HG02642 (cell line): ENCODE results near the gene RASAL3.
"Not testable (repeated sequence)": the region's sequence is repeated elsewhere in the genome, so short reads cannot be mapped to it uniquely, and the experiment has no call there.

ENCODE experiments used
- ATAC-seq: cut with Tn5 transposase; IDR thresholded peaks from one replicate; pipeline ENCODE4 v1.9.1; 2021; ENCODE audit warnings: mild to moderate bottlenecking; ENCODE audit not compliant: unreplicated experiment, poor library complexity

The RASAL3 gene

DNA sequence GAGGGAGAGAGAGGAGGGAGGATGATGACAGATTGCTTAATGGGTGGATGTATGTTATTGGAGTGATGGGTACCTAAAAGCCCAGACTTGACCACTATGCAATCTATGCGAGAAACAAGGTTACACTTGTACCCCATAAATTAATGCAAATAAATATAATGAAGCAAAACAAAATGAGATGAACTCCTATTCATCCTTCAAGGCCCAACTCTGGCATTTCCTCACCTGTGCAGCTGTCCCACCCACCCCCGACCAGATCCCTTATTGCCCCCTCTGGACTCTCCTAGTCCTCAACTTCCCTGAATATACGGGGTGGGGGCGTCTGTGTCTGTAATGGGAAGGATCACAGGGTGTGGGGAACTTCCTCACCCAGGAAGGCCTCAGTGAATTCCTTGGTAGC, 10.8 kb upstream of the RASAL3 start:
- no peak for ATAC-seq

DNA sequence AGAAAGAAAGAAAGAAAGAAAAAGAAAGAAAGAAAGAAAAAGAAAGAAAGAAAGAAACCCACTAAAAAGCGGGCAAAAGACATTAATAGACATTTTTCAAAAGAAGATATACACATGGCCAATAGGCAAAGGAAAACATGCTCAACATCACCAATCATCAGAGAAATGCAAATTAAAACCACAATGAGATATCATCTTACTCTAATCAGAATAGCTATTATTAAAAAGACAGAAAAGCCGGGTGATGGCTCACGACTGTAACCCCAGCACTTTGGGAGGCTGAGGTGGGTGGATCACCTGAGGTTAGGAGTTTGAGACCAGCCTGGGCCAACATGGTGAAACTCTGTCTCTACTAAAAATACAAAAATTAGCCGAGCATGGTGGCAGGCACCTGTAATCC, 9.5 kb upstream of the RASAL3 start:
- not testable (repeated sequence) for ATAC-seq

DNA sequence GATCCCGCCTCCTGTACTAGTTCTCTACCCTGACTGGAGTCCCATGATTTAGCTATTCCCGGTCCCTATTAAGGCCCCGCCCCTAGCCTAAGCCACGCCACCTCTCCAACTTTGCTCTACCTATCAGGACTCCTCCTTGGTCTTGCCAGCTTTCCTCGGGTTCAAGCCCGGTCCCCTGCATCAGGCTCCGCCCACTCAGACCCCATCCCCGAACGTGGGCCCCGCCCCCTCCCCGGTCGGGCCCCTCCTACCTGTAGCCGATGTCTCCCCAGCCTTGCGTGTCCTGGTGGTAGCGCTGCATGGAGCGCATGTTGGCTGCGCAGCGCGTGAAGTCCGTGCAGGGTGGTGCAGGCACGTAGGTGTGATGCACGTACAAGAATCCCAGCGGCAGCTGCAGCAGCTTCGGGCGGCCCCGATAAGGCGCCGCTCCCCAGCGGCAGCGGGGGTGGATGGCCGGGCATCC, 7.3 kb upstream of the RASAL3 start:
- no peak for ATAC-seq

DNA sequence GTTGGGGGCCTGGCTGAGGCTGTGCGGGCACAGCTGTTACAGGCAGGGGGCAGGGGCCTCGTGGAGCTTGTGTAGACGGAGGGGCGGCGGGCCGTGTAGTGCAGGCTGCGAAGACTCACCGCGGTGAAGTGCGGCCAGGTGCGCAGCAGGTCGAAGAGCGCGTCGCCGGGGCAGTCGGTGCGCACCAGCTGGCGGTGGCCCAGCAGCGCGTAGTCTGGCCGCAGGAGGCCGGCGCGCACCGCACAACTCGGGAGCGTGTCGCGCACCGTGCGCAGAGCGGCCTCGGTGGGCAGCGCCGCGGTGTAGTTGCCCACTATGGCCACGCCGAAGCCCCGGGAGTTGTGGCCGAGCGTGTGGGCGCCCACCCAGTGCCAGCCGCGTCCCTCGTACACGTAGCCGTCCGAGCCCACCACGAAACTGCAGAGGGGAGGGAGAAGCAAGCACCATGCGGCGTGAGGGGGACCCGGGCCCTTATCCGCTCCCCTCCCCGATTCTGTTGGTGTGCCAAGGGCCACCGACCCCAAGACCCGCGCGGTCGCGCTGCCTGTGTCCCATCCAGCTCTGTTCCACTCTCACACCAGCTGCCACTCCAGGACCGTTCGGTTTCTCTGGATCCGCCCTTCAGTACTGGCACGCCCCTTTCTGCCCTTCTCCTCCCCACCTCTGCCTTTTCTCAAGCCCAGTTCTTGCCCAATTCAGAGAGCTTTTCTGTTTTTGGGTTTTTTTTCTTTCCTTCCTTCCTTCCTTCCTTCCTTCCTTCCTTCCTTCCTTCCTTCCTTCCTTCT, 5.4 kb upstream of the RASAL3 start:
- ATAC-seq, result no peak

DNA sequence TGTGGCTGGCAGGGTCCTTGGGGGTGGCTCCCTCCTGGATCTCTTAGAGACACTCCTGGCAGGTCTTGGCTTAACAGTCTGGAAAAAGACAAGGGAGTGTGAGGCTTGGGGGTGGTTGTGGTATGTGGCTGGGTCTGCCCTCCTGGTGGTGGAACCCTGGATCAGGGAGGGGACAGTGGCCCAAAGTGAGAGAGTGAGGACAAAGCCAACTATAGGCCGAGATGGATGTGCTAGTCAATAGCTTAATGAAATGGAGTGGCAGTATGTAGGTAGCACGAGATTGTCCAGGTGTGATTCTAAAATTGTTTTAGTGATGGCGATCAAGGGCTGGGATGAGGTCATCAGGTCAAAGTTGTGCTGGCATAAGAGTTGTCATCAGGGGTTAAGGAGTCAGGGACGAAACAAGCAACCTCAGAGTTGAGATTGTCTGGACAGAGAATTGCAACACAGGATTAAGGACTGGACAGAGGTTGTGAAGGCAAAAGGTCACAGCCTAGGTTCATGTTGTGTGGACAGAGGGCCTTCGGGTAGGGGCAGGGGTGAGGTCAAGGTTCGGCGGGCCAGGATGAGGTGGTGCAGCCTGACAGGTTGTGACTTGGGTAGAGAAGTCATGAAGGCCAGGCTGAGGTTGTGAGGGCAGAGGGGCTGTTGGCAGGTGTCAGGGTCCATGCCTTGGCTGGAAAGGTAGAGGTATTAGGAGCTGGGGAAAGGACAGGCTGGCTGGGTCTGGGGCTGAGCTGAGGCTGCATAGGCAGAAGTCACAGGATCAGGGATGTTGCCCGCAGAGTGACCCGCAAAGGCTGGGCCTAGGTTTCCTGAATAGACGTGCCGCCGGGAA, 4.5 kb upstream of the RASAL3 start:
- no peak for ATAC-seq

DNA sequence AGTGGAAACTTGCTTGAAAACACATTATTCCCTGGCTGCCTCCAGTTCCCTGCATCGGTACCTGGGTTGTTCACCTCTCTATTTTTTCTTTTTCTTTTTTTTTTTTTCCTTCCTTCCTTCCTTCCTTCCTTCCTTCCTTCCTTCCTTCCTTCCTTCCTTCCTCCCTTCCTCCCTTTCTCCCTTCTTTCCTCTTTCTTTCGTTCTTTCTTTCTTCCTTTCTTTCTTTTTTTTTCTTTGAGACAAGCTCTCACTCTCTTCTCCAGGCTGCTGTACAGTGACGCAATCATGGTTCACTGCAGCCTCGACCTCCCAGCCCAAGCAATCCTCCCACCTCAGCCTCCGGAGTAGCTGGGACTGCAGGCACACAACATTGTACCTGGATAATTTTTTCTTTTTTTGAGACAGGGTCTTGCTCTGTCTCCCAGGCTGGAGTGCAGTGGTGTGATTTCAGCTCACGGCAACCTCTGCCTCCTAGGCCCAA, 3.4 kb upstream of the RASAL3 start:
- no peak for ATAC-seq

DNA sequence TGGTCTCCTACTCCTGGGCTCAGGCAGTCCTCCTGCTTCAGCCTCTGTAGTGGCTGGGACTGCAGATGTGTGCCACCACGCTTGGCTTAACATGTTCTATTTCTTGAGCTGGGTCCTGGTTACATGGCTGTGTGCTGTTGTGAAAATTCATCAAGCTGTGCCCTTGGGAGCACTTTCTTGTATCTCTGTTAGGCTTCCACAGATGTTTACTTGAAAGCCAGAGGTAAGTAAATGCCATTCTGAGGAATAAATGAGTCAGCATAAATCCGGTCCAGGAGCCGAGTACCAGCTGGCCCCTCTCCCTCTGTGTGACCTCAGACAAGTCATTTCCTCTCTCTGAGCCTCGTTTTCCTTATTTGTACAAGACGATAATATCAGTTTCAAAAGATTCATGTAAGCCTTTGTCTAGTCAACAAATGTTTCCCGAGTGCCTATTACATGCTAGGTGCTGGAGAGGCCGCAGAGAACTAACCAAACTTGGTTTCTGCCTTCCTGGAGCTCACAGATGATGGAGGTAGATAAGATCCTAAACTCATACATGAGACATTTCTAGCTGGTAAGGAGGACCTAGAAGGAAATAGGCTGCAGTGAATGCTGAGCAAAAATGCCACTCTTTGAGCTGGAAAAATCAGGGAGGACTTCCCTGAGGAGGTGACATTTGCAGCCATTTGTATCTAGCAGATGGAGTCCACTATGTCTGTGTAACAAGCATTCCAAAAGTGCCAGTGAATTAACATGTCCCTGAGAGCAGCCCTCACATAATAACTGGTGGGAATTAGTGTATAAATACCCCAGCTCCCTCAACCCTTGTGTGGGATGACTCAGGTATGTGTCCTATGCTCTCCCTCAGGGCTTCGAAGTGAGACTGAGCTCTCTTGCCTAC, 2.7 kb upstream of the RASAL3 start:
- ATAC-seq, result peak; percentile 55

DNA sequence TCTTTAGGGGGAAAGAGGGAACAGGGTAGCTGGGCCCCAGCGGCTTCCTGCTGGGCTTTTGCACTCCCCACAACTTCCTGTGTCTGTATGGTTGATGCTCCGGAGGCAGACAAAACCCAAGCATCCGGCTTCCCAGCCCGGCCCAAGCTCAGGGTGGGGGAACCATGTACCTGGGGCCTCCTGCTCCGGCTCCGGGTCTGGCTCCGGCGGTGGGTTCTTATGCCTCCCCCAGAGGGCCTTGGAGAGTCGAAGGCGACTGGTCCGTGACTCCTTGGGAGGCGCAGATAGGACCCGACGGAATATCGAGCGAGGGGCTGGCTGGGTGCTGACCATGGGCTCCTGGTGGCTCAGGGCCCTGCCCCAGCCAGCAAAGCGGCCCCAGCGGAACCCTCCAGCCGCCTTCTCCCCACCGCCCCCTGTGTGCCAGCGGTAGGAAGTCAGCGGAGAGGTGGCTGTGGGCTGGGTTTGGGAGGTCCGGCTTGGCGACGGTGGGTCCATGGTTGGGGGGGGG, 428 bp downstream of the RASAL3 start:
- peak; percentile 38 for ATAC-seq

DNA sequence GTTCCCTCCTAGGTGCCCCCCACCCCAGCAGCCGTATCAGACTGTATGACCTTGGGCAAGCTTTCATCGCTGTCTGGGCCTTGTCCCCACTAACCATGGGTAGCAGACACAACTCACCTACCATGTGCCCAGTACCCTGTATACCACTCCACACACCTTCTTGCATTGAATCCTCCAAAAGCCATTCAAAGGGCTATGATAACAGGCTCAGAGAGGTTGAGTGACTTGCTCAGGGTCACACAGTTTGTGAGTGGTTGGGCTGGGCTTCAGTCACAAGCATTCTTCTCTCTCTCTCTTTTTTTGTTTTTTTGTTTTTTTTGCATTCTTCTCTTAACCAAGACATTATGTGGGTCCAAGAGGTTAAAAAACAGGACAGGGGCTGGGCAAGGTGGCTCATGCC, 2.6 kb downstream of the RASAL3 start:
- ATAC-seq, result no peak

DNA sequence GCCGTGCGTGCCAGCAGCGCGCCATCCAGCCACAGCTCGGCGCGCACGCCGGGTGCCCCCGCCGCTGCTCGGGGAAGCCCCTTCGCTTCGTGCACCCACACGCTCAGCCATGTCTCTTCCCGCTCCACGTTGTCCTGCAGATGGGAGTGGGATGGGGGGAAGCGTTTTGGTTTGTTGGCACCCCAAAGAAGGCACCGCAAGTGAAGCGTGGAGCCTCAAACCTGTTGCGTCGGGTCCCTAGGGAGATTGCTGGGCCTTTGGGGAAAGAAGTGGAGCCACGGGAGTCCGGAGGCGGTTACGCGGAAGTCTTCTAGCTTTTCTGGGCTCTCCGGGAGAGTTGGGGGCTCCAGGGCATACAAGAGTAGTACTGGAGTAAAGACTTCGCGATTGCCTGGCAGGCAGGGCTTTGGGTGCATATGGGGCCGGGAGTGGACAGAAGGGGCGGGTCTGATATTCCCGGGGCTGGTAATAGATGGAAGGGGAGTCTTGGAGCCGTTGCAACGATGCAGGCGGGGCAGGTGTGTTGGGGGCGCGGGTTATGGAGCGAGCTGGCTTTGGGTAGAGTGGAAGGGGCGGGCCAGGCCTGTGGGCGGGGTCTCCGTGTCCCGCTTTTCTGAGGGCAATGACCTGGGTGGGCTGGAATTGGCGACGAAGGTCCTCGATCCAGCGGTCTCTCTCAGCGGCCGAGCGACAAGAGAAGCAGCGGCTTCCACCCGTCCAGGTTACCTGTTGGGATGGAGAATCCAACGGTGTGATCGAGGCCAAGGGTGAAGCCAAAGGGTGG, 6.5 kb downstream of the RASAL3 start:
- ATAC-seq, result no peak

DNA sequence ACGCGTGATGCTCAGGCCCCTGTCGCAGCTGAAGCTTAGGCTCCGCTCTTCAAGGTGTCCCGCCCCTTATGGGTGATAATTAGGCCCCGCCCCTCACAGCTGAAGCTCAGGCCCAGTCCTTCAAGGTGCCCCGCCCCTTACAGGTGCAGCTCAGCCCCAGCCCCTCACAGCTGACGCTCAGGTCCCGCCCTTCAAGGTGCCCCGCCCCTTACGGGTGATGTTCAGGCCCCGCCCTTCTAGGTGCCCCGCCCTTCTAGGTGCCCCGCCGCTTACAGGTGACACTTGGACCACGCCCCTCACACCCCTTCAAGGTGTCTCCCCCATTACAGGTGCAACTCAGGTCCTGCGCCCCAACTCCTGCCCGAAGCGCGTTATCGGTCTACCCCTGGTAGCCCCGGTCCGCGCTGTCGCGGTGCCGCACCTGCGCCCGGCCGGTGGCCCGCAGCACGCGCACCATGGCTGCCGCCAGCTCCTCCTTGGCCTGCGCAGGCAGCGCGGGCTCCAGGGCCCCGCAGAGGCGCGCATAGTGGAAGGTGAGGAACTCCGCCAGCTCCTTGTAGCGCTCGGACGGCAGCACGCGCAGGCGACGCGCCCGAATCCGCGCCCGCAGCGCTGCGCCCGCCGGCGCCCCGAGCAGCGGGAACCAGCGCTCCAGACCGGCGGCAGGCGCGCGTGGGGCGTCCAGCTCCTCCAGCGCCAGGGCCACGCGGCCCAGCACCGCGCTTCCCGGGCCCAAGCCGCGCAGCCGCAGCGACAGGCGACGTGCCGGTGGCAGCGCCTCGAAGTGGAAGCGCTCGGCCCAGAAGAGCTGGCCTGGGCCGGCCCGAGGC, 7.3 kb downstream of the RASAL3 start:
- no peak for ATAC-seq

DNA sequence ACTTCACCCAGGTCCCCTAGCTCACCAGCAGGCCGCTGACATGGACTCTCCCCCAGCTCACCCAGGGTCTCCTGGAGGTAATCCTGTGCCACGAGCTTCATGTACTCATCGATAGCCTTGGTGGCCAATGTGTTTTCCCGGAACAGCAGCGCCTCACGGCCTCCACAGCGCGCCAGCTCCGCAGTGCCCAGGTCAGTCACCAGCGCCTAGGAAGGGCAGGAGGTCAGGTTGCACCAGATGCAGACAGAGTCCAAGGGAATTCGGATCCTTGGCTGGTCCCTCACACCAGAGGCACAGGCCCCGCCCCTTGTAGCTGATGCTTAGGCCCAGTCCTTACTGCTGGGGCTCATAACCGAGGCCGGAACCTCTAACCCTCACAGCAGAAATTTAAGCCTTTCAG, 7.9 kb downstream of the RASAL3 start:
- ATAC-seq, result no peak

DNA sequence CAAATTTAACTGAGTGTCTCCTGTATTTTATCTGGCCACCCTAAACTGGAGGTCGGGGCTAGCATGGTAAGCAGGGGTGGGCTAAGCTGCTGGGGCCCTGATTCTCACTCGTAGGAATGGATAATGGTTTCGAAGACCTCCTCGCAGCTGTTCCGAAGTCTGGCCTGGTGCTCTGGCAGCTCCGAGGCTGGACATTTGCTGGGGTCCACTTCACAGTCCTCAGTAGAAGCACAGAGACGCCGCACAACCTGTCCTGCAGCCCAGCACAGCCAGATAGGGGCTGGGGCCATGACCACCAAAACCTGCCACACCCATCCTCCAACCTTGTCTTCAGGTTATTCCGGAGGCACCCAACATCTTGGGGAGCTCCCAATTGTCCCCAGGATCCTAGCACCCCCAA, 8.3 kb downstream of the RASAL3 start:
- ATAC-seq, result no peak

DNA sequence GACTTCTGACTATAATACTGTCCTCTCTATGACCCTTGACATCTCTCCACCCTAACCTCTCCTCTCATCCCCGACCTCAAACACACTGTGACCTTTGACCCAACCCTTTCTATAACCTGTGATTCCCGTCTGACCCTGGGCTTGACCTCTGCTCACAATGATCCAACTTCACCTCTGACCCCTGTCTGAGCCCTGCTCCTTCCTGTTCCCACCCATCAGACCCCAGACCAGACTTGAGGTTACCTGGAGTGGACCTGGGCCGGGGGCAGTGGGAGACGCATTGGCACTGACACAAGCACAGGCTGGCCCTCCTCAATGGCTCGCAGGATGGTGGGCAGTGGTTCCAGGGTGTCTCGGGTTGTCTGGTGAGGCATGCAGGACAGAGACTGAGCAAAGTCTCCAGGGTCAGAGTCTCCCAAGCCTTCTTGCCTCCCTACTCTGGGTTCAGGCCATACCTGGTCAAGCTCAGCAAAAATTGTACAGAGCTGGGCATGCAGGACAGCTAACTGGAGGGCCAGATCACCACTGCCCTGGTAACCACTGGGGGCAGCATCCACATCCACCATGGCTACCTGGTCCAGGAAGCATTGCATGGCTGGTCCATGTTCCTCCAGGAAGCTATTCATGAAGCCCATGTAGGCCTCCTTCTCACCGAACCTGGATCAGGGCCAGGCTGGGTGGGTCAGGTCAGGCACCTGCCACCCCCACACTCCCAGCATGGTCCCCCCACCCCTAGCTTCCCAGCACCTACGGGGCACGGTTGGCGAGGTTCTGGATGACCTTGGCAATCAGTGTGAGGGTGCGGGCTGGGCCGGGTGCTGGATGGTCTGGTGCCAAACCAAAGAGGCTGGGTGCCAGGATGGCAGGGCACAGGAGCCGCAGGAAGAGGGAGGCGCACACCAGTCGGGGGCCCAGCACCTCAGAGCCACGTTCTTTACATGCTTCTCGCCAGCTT, 10.2 kb downstream of the RASAL3 start:
- ATAC-seq, result no peak

DNA sequence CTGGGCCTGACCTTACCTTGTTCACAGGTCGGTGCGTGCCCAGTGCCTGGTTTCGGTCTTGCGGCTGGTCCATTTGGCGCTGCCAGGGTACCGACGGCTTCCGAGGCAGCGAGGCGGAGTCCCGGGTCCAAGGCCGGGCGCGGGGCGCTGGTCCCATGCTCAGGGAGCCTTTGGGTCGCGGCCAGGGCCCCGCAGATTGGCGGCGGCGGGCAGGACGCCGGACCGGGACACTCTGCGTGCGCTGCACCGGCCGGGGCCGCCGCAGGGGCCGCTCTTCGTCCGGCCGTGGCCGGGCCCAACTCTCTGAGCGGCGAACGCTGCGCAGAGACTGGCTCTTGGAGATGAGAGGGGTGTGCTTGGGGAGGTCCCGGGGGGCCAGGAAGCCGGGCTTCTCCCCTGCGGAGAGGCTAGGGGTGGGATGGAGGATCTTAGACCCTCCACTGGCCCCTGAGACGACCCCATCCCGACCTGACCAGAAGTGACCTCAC, 11.2 kb downstream of the RASAL3 start:
- no peak for ATAC-seq

DNA sequence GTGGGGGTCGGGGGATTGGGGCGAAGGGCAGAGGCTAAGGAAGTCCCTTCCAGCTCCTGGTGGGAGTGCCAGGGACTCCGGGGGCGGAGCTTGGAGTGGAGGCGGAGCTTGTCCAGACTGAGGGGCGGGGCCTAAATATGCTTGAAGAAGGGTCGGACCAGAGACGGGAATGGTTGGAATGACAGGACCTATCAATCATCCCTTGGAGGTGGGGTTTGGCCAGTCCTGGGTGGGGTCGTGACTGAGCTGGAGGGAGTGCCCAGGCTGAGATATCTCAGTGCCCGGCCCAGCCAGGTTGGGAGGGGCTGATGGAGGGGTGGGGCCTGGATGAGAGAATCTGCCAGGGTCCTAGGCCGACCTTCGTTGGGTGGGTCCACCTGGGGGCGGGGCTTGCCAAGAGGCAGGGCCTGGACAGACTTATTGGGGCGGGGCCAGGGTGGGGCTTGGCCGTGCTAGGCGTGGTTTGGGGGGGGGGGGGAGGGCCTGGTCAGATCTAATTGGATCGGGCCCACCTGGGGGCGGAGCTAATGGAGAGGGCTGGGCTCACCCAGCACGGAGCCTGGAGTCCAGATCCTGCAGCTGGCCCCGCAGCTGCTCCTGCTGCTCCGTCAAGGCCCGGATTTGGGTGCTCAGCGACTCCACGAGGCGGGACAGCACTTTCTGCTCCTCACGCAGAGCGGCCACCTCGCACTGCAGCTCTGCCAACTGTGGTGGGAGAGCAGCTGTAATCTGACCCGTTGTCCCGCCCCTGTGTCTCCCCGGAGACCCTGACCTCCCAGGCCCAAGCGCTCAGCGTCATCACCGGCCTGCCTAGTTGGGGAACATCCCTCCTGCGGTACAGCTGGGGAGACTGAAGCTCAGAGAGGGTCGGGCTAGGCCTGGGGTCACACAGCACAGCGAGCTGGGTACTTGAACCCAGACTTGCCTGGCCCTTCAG, 12.0 kb downstream of the RASAL3 start:
- no peak for ATAC-seq
